GM19035 (cell line): Measurements from ENCODE around the gene GALNS.

Experiments
- ATAC-seq: cut with Tn5 transposase; IDR thresholded peaks from one replicate; pipeline ENCODE4 v1.9.1; 2021; ENCODE audit not compliant: unreplicated experiment

Gene GALNS

GRCh38 chr16:88876942-88877526 is 20.3 kb upstream of the GALNS start:
- ATAC-seq = no peak

GRCh38 chr16:88875703-88876234 is 19.0 kb upstream of the GALNS start:
- ATAC-seq = no peak

- ATAC-seq = no peak
Measured at GRCh38 chr16:88874938-88875599, 18.3 kb upstream of the GALNS start.

- ATAC-seq = no peak
Measured at GRCh38 chr16:88872650-88873331, 16.0 kb upstream of the GALNS start.

- no peak for ATAC-seq
Measured at GRCh38 chr16:88871730-88872416, 15.1 kb upstream of the GALNS start.

- no peak for ATAC-seq
Measured at GRCh38 chr16:88871349-88871702, 14.6 kb upstream of the GALNS start.

GRCh38 chr16:88870608-88871348 is 14.0 kb upstream of the GALNS start:
- no peak for ATAC-seq

- ATAC-seq = no peak
Measured at GRCh38 chr16:88869673-88869980, 12.9 kb upstream of the GALNS start.

- no peak for ATAC-seq
Measured at GRCh38 chr16:88868974-88869672, 12.4 kb upstream of the GALNS start.

- ATAC-seq = no peak
Measured at GRCh38 chr16:88867581-88868246, 11.0 kb upstream of the GALNS start.

- ATAC-seq = no peak
Measured at GRCh38 chr16:88866151-88866920, 9.6 kb upstream of the GALNS start, which contains the start of gene PABPN1L. Gene PABPN1L (minus strand): TSS chr16:88866660. CDS start chr16:88866606, 54 bp downstream.

GRCh38 chr16:88865742-88866141 is 9.0 kb upstream of the GALNS start:
- ATAC-seq = no peak

- ATAC-seq = no peak
Measured at GRCh38 chr16:88865310-88865709, 8.6 kb upstream of the GALNS start.

GRCh38 chr16:88864521-88864920 is 7.8 kb upstream of the GALNS start:
- no peak for ATAC-seq

GRCh38 chr16:88864099-88864498 is 7.4 kb upstream of the GALNS start:
- ATAC-seq = no peak

- no peak for ATAC-seq
Measured at GRCh38 chr16:88863426-88863825, 6.7 kb upstream of the GALNS start.

- ATAC-seq = no peak
Measured at GRCh38 chr16:88862968-88863367, 6.2 kb upstream of the GALNS start.

GRCh38 chr16:88861359-88861758 is 4.6 kb upstream of the GALNS start:
- no peak for ATAC-seq
